ENCODE measurements around the gene SUSD6. TPM values are rescaled to one million over a fixed set of nuclear protein-coding genes. Genes with fewer than 3 reads are reported as not detected.

Gene SUSD6
- total and polyA plus RNA-seq, 2 experiments from 2014 or later: 2.8 to 3.4 TPM

DNA sequence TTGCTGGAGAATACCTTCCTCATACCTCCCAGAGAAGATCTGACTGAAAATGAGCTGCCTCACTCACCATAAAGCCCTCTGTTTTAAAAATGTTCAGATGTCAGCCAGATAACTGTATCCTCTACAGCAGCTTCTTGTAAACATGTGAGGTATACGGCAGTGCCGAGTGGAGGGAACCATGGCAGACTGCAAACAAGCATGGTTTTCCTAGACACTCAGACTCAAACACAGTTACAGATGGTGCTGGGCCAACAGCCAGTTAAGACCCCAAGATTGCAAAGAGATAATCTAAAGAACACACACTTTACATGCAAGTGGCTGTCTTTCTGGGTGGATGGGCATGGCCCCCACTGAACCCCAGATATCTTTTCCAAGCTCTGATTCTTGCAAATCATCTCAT is 20.1 kb upstream of the SUSD6 start (continued):
- TF ChIP-seq REST (IDR thresholded peaks at IDR 0.05; ENCODE audit: unreplicated experiment) (no peak), ZNF331 (CRISPR knock-in tag; IDR thresholded peaks at IDR 0.05; ENCODE audit: low read depth) (no peak), ZNF114 (CRISPR knock-in tag; IDR thresholded peaks at IDR 0.05) (no peak), EZH2phosphoT487 (IDR thresholded peaks at IDR 0.05; ENCODE audit: unreplicated experiment) (no peak)

GRCh38 chr14:69593018-69593677 is 18.2 kb upstream of the SUSD6 start:
- H3K27me3 ChIP-seq (ENCODE audit: insufficient read depth): no peaks in the 10 kb centered on the region
- H3K36me3 ChIP-seq (ENCODE audit: insufficient read depth): no peaks in the 10 kb centered on the region
- H3K9me3 Mint-ChIP-seq: no peaks in the 10 kb centered on the region
- H2AFZ ChIP-seq: no peak overlapping the region
- no peaks in the 10 kb centered on the region for H3K36me3 Mint-ChIP-seq (ENCODE audit: low read depth)
- no peak overlapping the region for H3K4me2 ChIP-seq
- H3K4me3 ChIP-seq: no peak overlapping the region
- DNase-seq (ENCODE audit: low spot score) (no peak), ATAC-seq (no peak; the same call in 2 of the 3 replicates)
- no peaks in the 10 kb centered on the region for H3K9me2 ChIP-seq (ENCODE audit: insufficient read depth)
- no peak overlapping the region for H3K27ac ChIP-seq (ENCODE audit: low read depth)
- H3K79me2 ChIP-seq (replicated peaks; ENCODE audit: insufficient read depth): no peaks in the 10 kb centered on the region
- peaks cover 4% of the 10 kb centered on the region for H3K27me3 Mint-ChIP-seq (ENCODE audit: insufficient read depth, low read depth, poor library complexity)
- peaks cover 2% of the 10 kb centered on the region; the same call in 1 of the 3 replicates for H3K4me1 Mint-ChIP-seq
- H3K4me1 ChIP-seq (ENCODE audit: insufficient read depth): no peaks in the 10 kb centered on the region
- H3K4me3 Mint-ChIP-seq: no peak overlapping the region
- H3F3A ChIP-seq (replicated peaks; ENCODE audit: low read depth): no peaks in the 10 kb centered on the region
- no peaks in the 10 kb centered on the region for H4K20me1 ChIP-seq (replicated peaks; ENCODE audit: insufficient read depth)
- H3K27ac Mint-ChIP-seq: peak overlapping the region; percentile 28; the same call in 1 of the 2 replicates
- no peak for TF ChIP-seq JUNB (IDR thresholded peaks at IDR 0.05; ENCODE audit: unreplicated experiment)
- TF ChIP-seq POLR2AphosphoS5 (IDR thresholded peaks at IDR 0.05; ENCODE audit: low read depth): no peak
- TF ChIP-seq, protein P1, sequence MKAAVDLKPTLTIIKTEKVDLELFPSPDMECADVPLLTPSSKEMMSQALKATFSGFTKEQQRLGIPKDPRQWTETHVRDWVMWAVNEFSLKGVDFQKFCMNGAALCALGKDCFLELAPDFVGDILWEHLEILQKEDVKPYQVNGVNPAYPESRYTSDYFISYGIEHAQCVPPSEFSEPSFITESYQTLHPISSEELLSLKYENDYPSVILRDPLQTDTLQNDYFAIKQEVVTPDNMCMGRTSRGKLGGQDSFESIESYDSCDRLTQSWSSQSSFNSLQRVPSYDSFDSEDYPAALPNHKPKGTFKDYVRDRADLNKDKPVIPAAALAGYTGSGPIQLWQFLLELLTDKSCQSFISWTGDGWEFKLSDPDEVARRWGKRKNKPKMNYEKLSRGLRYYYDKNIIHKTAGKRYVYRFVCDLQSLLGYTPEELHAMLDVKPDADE (IDR thresholded peaks at IDR 0.05): no peak
- no peak for TF ChIP-seq REST (IDR thresholded peaks at IDR 0.05; ENCODE audit: unreplicated experiment)
- no peak for TF ChIP-seq CREB1 (CRISPR knock-in tag; IDR thresholded peaks at IDR 0.05; ENCODE audit: low read depth)
- no peak for TF ChIP-seq ZNF331 (CRISPR knock-in tag; IDR thresholded peaks at IDR 0.05; ENCODE audit: low read depth)
- no peak for TF ChIP-seq ZNF462 (CRISPR knock-in tag; IDR thresholded peaks at IDR 0.05)

All from GM23338 (cell line).